Stomach (tissue), 9 donors: ENCODE measurements around the gene SCARB2. TPM values are rescaled to one million over a fixed set of nuclear protein-coding genes. Genes with fewer than 3 reads are reported as not detected.

Experiments
- DNase-seq, 2 donors: peaks; one replicate each; pipeline versions ENCODE4 v3.0.0 to v3.0.0-alpha.2; 2013 to 2019
- H3K27ac ChIP-seq, 5 donors: fragments of 200-600 bp in 4 of 5; sonication (generic) in 4 of 5; one replicate each; pipeline ENCODE4 v1.5.1; 2013 to 2019; ENCODE audit warnings: mild to moderate bottlenecking in 1 of 5, moderate library complexity in 1 of 5
- H3K27me3 ChIP-seq, 3 donors: fragments of 200-600 bp; sonication (generic); one replicate each; pipeline ENCODE4 v1.5.1; 2017 to 2019; ENCODE audit warnings: mixed run types in 1 of 3
- H3K36me3 ChIP-seq, 4 donors: fragments of 200-600 bp; sonication (generic); 1 replicate in 3 of 4; 2 replicates in 1 of 4; pipeline ENCODE4 v1.5.1; 2016 to 2019
- H3K4me1 ChIP-seq, 4 donors: fragments of 200-600 bp; sonication (generic); one replicate each; pipeline ENCODE4 v1.5.1; 2016 to 2019
- H3K4me3 ChIP-seq, 4 donors: fragments of 200-600 bp; sonication (generic) in 3 of 4; one replicate each; pipeline ENCODE4 v1.5.1; 2016 to 2019; ENCODE audit warnings: mild to moderate bottlenecking in 1 of 4
- H3K9me3 ChIP-seq, 4 donors: fragments of 200-600 bp; sonication (generic); one replicate each; pipeline ENCODE4 v1.5.1; 2016 to 2019
- CTCF ChIP-seq, 7 experiments: fragments of 450-650 bp in 4 of 7; fragments of 200-600 bp in 3 of 7; sonication (generic) in 3 of 7; IDR thresholded peaks; one replicate each; pipeline ENCODE4 v1.5.1; 2016 to 2019; ENCODE audit warnings: antibody characterized with exemption in 7 of 7, control low read depth in 2 of 7, mild to moderate bottlenecking in 1 of 7
- EP300 ChIP-seq: sonication (generic); formaldehyde crosslinking; IDR thresholded peaks from one replicate; pipeline ENCODE4 v1.6.1; 2017; ENCODE audit warnings: antibody characterized with exemption
- POLR2A ChIP-seq, 4 donors: fragments of 450-650 bp; IDR thresholded peaks; one replicate each; pipeline ENCODE4 v1.6.1; 2016; ENCODE audit warnings: antibody characterized with exemption in 4 of 4, control low read depth in 2 of 4, mild to moderate bottlenecking in 1 of 4, moderate library complexity in 1 of 4
- POLR2AphosphoS5 ChIP-seq, 3 donors: sonication (generic); formaldehyde crosslinking; IDR thresholded peaks; one replicate each; pipeline ENCODE4 v1.6.1; 2016; ENCODE audit warnings: antibody characterized with exemption in 3 of 3
- WGBS, 5 donors: extraction: QIAGEN DNeasy Blood & Tissue Kit in 3 of 5; methylation state at CpG; one replicate each; pipeline versions ENCODE4 v1.1.5 to v1.1.7; 2013 to 2018; 5-methylcytosine and 5-hydroxymethylcytosine counted together
- intact Hi-C: fragments of 100-400 bp; cut with DNase I; formaldehyde crosslinking; loops from one replicate; pipeline ENCODE4 v1.15.1; 2023; ENCODE audit warnings: low total_unique reads
- polyA plus RNA-seq, 3 donors: library from polyadenylated mRNA; stranded (reverse); fragments of 200-250 nt; gene quantifications; one replicate each; pipeline ENCODE4 v1.2.3, GENCODE V29; 2013
- total RNA-seq, 5 donors: library from RNA; depleted of rRNA; stranded (reverse); fragments of >200 nt; gene quantifications; one replicate each; pipeline versions ENCODE4 v1.1.0 to v1.2.3, GENCODE V29; 2014 to 2016
- donor health status: healthy with polysubstance abuse.
- donor health status: Bipolar disorder and iron deficiency.
- donor health status: healthy.

The SCARB2 gene
- total and polyA plus RNA-seq, 8 donors, result 30.4 to 293 (median 88.0) TPM

- TF ChIP-seq CTCF (IDR thresholded peaks at IDR 0.05) (no peak), EP300 (no peak), POLR2A (IDR thresholded peaks at IDR 0.05) (no peak)
- H3K36me3 ChIP-seq, result no peaks in the 10 kb centered on the region
- intact Hi-C loops, result loop anchor here (10.0 kb wide), 1 partner anchor 55 kb away; no protein-coding TSS in a partner anchor
- WGBS, 5 donors, result 89 to 100% (median 98%) methylated on average over 2 of the region's 2 CpGs
- H3K27me3 ChIP-seq, result no peaks in the 10 kb centered on the region
- peaks cover 0 to 6% (median 5%) of the 10 kb centered on the region in 4 donors for H3K4me1 ChIP-seq
- no peak overlapping the region for H3K27ac ChIP-seq
- H3K9me3 ChIP-seq, result peaks cover 0 to 21% (median 6%) of the 10 kb centered on the region in 4 donors
- DNase-seq, result no peak
- no peak overlapping the region for H3K4me3 ChIP-seq
Measured at GRCh38 chr4:76240236-76240635, 26.6 kb upstream of the SCARB2 start.

GRCh38 chr4:76238701-76239100 is 25.1 kb upstream of the SCARB2 start:
- intact Hi-C loops, result no loop called here
- Histone ChIP-seq H3K4me1 (peaks cover 0 to 15% (median 13%) of the 10 kb centered on the region in 4 donors), H3K4me3 (no peak overlapping the region), H3K27me3 (no peaks in the 10 kb centered on the region), H3K27ac (peak overlapping the region in 2 of 5 donors; percentile 55 to 61), H3K9me3 (peaks cover 0 to 21% (median 6%) of the 10 kb centered on the region in 4 donors), H3K36me3 (no peaks in the 10 kb centered on the region)
- DNase-seq, result no peak
- TF ChIP-seq POLR2AphosphoS5 (IDR thresholded peaks at IDR 0.05) (no peak), POLR2A (IDR thresholded peaks at IDR 0.05) (no peak), CTCF (IDR thresholded peaks at IDR 0.05) (no peak), EP300 (no peak)

GRCh38 chr4:76238236-76238635 is 24.6 kb upstream of the SCARB2 start:
- H3K4me3 ChIP-seq, result no peak overlapping the region
- DNase-seq, result peak in 1 of 2 donors; percentile 57
- TF ChIP-seq POLR2A (IDR thresholded peaks at IDR 0.05) (no peak), POLR2AphosphoS5 (IDR thresholded peaks at IDR 0.05) (no peak), EP300 (no peak), CTCF (IDR thresholded peaks at IDR 0.05) (no peak)
- no peaks in the 10 kb centered on the region for H3K27me3 ChIP-seq
- H3K9me3 ChIP-seq, result peaks cover 0 to 21% (median 6%) of the 10 kb centered on the region in 4 donors
- H3K27ac ChIP-seq, result peak overlapping the region; percentile 54 to 75 (median 61)
- H3K4me1 ChIP-seq, result peaks cover 0 to 20% (median 15%) of the 10 kb centered on the region in 4 donors
- no peaks in the 10 kb centered on the region for H3K36me3 ChIP-seq
- intact Hi-C loops, result no loop called here
- 43 to 71% (median 53%) methylated on average over 4 of the region's 4 CpGs for WGBS, 5 donors

GRCh38 chr4:76235915-76236314 is 22.3 kb upstream of the SCARB2 start:
- H3K4me3 ChIP-seq, result no peak overlapping the region
- peaks cover 0 to 36% (median 18%) of the 10 kb centered on the region in 4 donors for H3K4me1 ChIP-seq
- H3K36me3 ChIP-seq, result no peaks in the 10 kb centered on the region
- 13 to 43% (median 35%) methylated on average over 1 of the region's 1 CpG for whole genome bisulfite sequencing, 5 donors
- no peak for TF ChIP-seq EP300
- TF ChIP-seq POLR2AphosphoS5 (IDR thresholded peaks at IDR 0.05), result peak in 1 of 3 donors; percentile 9
- TF ChIP-seq POLR2A (IDR thresholded peaks at IDR 0.05), result no peak
- TF ChIP-seq CTCF (IDR thresholded peaks at IDR 0.05), result no peak
- no peaks in the 10 kb centered on the region for H3K27me3 ChIP-seq
- H3K9me3 ChIP-seq, result peaks cover 0 to 16% (median 6%) of the 10 kb centered on the region in 4 donors
- intact Hi-C loops, result no loop called here
- peak overlapping the region in 4 of 5 donors; percentile 31 to 75 (median 68) for H3K27ac ChIP-seq
- peak in 1 of 2 donors; percentile 86 for DNase-seq
